ENCODE data around the gene MYO7A.
A peak's percentile ranks its signal among the peaks of the same experiment; 100 is the strongest.

Gene MYO7A

DNA sequence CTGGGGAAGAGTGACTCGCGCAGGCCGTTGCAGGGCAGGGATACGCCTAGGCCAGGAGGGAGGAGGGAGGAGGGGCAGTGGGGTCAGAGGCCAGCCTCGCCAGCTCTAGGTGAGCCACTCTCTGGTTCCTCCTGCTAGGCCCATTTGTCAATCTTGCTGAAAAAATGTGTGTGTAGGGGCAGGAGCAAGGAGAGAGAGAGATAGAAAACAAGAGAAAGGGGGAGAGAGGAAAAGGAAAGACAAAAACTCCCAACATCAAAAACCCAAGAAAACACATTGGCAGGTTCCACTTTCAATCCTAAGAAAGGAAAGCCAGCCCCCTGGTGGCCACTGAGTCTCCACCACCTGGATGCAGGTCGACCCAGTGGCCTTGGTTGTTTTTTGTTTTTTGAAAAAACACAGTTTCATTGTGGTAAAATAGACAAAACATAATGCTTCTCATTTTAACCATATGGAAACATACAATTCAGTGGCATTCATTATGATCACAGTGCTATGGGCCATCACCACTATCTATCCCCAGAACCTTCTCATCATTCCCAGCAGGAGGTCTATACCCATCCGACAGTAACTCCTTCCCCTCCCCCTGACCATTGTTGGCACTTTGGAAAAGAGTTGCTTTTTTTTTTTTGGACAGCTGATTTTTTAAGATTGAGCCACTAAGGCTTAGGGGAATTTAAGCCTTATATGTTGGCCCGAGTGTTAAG is 14.5 kb upstream of the MYO7A start:
- TF ChIP-seq ZFX (IDR thresholded peaks at IDR 0.05; ENCODE audit: borderline replicate concordance), result no peak
- TF ChIP-seq, protein P1, sequence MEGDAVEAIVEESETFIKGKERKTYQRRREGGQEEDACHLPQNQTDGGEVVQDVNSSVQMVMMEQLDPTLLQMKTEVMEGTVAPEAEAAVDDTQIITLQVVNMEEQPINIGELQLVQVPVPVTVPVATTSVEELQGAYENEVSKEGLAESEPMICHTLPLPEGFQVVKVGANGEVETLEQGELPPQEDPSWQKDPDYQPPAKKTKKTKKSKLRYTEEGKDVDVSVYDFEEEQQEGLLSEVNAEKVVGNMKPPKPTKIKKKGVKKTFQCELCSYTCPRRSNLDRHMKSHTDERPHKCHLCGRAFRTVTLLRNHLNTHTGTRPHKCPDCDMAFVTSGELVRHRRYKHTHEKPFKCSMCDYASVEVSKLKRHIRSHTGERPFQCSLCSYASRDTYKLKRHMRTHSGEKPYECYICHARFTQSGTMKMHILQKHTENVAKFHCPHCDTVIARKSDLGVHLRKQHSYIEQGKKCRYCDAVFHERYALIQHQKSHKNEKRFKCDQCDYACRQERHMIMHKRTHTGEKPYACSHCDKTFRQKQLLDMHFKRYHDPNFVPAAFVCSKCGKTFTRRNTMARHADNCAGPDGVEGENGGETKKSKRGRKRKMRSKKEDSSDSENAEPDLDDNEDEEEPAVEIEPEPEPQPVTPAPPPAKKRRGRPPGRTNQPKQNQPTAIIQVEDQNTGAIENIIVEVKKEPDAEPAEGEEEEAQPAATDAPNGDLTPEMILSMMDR (IDR thresholded peaks at IDR 0.05), result peak; percentile 70

DNA sequence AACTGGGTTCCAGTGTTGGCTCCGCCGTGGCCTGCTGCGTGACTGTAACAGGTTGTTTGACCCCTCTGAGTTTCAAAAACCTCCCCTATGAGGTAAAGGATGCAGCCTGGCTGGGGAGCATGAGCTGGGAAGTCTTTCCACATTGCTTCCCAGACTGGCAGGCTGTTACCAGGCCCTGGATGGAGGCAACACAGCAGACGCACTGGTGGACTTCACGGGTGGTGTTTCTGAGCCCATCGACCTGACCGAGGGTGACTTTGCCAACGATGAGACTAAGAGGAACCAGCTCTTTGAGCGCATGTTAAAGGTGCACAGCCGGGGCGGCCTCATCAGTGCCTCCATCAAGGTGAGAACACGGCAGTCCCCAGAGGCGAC is 14.0 kb upstream of the MYO7A start:
- TF ChIP-seq, protein P1 (IDR thresholded peaks at IDR 0.05), result no peak
- TF ChIP-seq ZFX (IDR thresholded peaks at IDR 0.05; ENCODE audit: borderline replicate concordance), result no peak
- H3K27ac ChIP-seq, result no peak overlapping the region

More for the DNA sequence above, 14.5 kb upstream of the MYO7A start:
- no peak overlapping the region for H3K27ac ChIP-seq

- H3K27ac ChIP-seq, result no peak overlapping the region
- TF ChIP-seq, protein P1 (IDR thresholded peaks at IDR 0.05), result peak; percentile 17; the same call in 1 of the 2 replicates
- no peak for TF ChIP-seq ZFX (IDR thresholded peaks at IDR 0.05; ENCODE audit: borderline replicate concordance)
Measured at GRCh38 chr11:77115181-77115611, 12.8 kb upstream of the MYO7A start.

DNA sequence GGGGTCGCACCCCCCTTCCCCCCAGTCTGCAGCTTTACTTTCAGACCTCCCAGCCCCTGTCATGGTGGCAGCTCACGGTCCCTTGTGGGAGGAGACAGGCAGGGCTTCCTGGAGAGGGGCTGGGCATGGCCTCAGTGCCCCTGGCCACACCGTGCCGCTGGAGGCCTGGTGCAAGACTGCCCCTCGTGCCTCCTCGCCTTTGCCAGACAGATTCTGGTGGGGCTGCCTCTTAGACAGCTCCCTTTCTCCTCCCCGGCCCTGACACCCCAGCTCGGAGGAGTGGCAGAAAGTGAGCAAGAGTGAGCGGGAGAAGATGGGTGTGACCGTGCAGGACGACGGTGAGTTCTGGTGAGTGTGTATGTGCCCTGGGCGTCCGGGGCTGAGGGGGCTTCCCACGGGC is 12.1 kb upstream of the MYO7A start:
- TF ChIP-seq, protein P1 (IDR thresholded peaks at IDR 0.05), result no peak
- no peak for TF ChIP-seq ZFX (IDR thresholded peaks at IDR 0.05; ENCODE audit: borderline replicate concordance)
- no peak overlapping the region for H3K27ac ChIP-seq

DNA sequence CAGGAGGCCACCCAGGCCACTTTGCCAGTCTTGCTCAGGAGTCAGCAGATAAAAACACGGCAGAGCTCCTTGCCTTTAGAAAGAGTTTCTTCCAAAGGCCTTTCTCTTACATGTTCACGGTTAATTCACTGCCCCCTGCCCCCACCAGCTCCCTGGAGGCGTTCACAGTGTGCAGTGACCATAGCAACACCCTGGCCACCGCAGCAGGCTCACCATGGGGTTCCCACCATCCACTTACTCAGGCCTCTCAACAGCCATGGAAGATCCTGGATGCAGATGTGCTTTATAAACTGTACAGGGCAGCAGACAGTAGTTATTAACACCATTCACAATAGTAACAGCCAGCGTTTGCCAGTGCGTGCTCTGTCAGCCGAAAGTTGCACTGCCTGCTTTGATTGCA is 10.6 kb upstream of the MYO7A start:
- no peak overlapping the region for H3K27ac ChIP-seq
- no peak for TF ChIP-seq ZFX (IDR thresholded peaks at IDR 0.05; ENCODE audit: borderline replicate concordance)
- TF ChIP-seq, protein P1 (IDR thresholded peaks at IDR 0.05), result no peak

DNA sequence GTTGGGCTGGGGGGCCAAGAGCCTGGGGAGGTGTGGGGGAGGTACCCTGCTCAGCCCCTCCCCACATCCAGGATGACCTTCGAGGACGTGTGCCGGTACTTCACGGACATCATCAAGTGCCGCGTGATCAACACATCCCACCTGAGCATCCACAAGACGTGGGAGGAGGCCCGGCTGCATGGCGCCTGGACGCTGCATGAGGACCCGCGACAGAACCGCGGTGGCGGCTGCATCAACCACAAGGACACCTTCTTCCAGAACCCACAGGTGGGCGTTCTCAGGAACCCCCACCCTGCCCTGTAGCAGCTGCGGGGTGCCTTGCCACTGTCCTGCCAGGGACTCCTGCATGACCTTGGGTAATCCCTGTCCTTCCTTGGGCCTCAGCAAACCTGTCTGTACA is 10.0 kb upstream of the MYO7A start:
- H3K27ac ChIP-seq, result no peak overlapping the region
- TF ChIP-seq, protein P1 (IDR thresholded peaks at IDR 0.05), result no peak
- TF ChIP-seq ZFX (IDR thresholded peaks at IDR 0.05; ENCODE audit: borderline replicate concordance), result no peak

GRCh38 chr11:77118971-77119370 is 9.1 kb upstream of the MYO7A start:
- TF ChIP-seq ZFX (IDR thresholded peaks at IDR 0.05; ENCODE audit: borderline replicate concordance), result no peak
- TF ChIP-seq, protein P1 (IDR thresholded peaks at IDR 0.05), result no peak
- no peak overlapping the region for H3K27ac ChIP-seq
